NCI-H748 treated with DMSO at 0.1 percent for 48 hours (cell line): ENCODE measurements around the gene HIGD1C.

Experiments
- DNase-seq: peaks from one replicate; lab custom pipeline; 2025; lab: John Stamatoyannopoulos, UW

The HIGD1C gene

GRCh38 chr12:51018956-51019355 is 66.6 kb downstream of the HIGD1C start:
- DNase-seq: no peak

GRCh38 chr12:51019927-51020326 is 67.6 kb downstream of the HIGD1C start:
- DNase-seq: no peak
